NCI-H460 (cell line): Measurements from ENCODE around the gene SOCS3. TPM values are rescaled to one million over a fixed set of nuclear protein-coding genes. Genes with fewer than 3 reads are reported as not detected.
A peak's percentile ranks its signal among the peaks of the same experiment; 100 is the strongest.

ENCODE experiments used
- DNase-seq: peaks from one replicate; pipeline ENCODE4 v3.0.0-alpha.2; 2016; ENCODE audit warnings: low read depth; ENCODE audit errors: extremely low read depth
- polyA plus RNA-seq: library from polyadenylated mRNA; depleted of rRNA; stranded (reverse); fragments of >200 nt; gene quantifications from 2 replicates; pipeline ENCODE4 v1.2.3, GENCODE V29; 2014; cell fraction: nucleus; rRNA removed
- total RNA-seq: library from RNA; depleted of rRNA; stranded (reverse); fragments of >200 nt; shearing (Covaris generic); gene quantifications from 2 replicates; pipeline ENCODE4 v1.2.3, GENCODE V29; 2014; rRNA removed

SOCS3 gene, protein sequence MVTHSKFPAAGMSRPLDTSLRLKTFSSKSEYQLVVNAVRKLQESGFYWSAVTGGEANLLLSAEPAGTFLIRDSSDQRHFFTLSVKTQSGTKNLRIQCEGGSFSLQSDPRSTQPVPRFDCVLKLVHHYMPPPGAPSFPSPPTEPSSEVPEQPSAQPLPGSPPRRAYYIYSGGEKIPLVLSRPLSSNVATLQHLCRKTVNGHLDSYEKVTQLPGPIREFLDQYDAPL
- 404 and 479 TPM in 2 replicates for total RNA-seq
- 239 and 275 TPM in 2 replicates for polyA plus RNA-seq

- peak; percentile 98 for DNase-seq
Observed at GRCh38 chr17:78359997-78360370, at the start of gene SOCS3. SOCS3 (minus strand) TSS chr17:78360077; CDS start chr17:78359095, 982 bp downstream.

DNA sequence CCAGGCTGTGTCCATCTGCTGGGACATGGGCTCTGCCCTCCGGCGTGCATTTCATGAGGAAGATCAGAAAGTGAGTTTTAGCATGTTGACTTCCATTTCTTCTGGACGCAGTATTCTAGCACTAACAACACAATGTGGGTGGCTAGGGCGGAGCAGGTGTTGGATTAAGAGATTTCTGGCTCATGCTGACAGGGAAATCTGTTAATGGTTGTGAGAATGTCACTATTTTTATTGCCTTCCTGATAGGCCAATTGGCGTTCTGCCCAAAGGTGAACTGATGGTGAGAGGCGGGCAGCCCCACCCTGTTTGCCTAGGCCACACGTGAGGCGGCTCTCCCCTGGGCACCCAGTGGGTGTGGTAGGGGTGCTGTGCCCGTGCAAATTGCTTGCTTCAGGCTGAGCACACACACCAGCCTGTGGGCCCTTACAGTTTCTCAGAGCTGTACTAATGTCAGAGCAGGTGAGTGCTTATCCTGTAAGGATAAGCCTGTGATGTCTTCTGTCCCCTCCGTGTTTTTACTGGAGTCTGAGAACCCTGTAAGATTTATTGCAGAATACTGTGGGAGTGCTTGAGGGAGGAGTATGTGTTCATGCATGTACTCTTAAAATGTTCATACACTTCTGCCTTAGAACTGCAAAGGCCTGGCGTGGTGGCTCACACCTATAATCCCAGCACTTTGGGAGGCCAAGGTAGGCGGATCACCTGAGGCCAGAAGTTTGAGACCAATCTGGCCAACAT is 49.5 kb upstream of the SOCS3 start:
- DNase-seq: no peak

DNA sequence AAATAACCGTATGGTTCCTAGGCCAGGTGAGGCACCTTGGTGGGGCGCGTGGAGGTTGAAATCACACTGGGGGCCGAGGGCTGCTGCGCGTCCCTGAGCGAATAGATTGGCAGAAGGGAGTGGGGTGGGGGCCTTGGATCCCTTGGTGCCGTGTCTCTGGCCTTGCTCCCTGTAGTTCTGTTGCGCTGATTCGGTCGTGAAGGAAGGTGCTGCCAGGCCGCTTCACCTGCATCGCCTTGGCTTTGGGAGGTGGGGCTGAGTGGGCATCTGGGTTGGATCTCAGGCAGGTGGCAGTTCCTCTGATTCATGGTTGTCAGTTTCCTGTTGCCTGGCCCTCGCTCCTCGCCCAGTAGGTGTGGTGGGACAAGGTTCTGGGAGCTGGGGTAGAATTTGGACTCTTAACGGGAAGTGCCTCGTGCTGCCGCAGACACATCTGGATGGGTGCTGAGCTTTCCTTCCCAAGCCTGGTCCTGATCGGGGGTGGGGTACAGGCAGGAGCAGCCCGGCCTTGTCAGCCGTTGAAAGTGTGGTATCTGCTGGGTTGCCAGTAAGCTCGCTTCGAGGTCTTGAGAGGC is 48.7 kb upstream of the SOCS3 start:
- no peak for DNase-seq

DNA sequence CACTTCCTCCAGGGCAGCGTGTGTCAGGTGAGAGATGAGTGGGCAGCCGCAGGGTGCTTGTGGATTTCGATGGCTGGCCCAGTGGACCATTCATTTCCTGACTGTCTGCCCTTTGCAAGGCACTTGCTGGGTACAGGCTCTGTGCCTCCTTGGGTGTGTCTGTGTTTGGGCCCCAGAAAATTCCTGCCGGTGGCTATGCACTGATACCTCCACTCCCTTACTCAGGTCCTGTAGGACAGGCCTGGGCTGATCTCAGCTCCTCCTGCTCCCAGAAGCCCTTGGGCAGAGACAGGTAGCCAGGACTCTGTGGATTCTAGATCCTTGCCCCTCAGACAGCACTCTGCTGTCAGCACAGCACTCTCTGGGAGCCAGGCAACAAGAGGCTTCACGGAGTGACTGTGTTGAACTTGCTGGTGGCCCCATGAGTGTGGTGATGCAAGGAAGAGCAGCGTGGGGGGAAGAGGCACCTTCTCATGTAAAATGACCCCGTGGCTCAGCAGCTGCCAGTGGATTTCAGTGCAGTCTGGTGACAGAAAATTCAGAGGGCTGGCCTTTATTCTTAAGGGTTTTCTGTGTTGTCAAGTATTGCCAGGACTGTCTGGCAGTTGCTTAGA is 47.6 kb upstream of the SOCS3 start:
- DNase-seq: no peak

DNA sequence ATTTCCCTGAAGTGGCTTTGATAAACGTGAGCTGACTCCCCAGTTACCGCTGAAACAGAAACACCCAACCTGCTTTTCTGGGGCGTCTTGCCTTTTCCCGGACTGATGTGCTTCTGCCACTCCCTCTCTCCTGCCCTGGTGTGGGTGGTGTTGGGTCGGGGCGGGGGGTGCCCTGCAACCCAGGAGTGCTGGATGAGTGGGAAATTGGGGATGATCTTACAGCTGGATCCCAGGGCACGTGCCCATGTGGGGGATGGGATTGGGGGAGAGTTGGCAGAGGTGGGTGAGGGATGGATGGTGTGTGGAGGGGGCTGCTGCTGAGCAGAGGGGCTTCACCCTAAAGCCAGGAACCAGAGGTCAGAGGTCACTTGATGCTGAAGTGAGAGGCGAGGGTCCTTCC is 47.0 kb upstream of the SOCS3 start:
- no peak for DNase-seq

DNA sequence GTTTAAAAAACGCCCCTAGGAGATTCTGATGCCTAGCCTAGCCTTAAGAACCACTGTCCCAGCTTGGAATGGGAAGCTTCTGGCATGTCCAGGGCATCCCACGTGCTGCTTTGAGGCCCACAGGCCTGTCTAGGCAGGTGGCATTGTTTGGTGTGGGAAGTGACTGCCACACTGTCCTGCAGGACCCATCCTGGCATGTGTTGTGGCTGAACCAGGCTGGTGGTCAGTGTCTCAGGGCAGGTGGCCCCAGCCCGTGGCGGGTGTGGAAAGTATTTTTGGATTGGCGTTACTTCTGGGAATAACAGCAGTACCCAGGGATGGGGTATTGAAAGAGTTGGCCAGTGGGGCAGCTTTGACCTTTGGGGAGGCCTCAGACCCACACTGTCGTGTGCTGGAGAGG is 46.5 kb upstream of the SOCS3 start:
- no peak for DNase-seq

- no peak for DNase-seq
Observed at GRCh38 chr17:78403822-78404221, 43.9 kb upstream of the SOCS3 start.

- DNase-seq: no peak
Observed at GRCh38 chr17:78401891-78402290, 42.0 kb upstream of the SOCS3 start.

- DNase-seq: no peak
Observed at GRCh38 chr17:78401246-78401645, 41.4 kb upstream of the SOCS3 start.

GRCh38 chr17:78400581-78401240 is 40.8 kb upstream of the SOCS3 start:
- no peak for DNase-seq

DNA sequence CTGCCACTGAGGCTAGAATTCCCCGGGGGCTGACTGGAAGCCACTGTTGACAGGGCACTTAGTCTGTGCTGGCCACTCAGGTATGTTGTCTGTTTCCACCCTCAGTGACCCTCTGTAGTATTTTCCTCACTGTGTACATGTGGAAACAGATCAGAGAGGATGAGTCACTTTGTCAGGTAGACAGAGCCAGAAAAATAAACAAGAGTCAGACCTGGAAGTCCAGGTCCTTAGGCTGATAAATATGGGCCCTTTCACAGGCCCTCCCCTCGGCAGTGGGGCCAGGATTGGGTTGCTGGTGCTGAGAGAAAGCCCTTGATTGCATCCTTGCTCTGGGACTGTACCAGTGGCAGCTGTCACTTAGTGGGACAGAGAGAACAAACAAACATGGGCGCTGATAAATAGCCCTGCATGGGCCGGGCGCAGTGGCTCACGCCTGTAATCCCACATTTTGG is 39.8 kb upstream of the SOCS3 start:
- no peak for DNase-seq

DNA sequence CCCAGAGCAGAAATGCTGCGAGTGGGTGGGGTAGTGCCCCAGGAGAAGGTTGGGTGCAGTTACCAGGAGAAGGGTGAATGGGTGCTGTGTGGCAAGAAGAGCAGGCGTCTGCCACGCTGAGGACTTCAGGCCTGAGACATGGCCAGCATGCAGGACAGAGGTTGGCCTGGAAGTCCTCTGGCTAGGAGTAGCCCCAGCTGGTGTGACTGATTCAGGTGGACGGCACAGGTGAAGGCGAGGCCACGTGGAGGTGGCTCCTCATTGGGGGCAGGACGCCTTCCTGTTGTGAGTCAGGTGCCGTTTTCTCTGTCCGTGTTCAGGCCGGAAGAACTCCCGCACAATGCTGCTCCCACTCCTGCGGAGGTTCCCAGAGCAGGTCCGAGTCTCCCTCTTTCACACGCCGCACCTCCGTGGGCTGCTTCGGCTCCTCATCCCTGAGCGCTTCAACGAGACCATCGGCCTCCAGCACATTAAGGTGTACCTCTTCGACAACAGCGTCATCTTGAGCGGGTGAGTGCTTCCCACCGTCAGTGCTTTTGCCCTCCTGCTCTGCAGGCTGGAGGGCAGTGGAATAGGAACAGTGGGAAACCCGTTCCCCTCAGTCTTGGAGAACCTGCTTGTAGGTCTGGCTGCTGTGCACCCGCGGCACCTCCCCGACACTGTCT is 39.3 kb upstream of the SOCS3 start:
- DNase-seq: no peak

DNA sequence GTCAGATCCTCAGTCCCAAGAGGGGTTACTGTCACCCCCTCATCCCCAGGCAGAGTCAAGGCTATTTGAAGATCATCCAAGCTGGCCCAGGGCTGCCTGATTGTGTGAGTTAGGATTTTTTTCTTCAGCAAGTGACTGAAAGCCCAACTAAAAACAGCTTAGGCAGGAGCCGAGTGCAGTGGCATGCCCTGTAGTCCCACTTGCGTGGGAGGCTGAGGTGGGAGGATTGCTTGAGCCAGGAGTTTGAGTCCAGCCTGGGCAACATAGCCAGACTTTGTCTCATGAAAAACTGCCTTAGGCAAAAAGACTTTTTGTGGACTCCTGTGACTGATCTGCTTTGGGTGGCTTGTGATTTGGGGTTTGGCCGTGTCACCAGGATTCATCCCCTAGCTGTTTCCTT is 38.5 kb upstream of the SOCS3 start:
- no peak for DNase-seq

DNA sequence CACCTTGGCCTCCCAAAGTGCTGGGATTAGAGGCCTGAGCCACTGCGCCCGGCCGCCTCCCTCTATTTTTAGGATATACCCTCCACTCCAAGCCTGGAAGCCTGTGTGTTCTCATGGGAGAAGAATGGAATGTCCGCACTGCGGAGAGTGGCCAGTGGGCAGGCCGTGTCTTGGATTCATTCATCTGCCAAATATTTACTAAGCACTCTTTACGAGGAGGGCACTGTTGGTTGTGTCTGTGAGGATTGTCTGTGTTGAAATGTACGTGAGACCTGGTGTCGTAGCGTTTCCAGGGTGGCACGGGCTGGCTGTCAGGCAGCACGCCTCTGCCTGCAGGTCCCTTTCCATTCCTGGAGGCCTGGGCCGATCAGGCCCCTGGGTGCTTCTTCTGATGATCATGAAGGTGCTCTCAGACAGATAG is 37.8 kb upstream of the SOCS3 start:
- no peak for DNase-seq

DNA sequence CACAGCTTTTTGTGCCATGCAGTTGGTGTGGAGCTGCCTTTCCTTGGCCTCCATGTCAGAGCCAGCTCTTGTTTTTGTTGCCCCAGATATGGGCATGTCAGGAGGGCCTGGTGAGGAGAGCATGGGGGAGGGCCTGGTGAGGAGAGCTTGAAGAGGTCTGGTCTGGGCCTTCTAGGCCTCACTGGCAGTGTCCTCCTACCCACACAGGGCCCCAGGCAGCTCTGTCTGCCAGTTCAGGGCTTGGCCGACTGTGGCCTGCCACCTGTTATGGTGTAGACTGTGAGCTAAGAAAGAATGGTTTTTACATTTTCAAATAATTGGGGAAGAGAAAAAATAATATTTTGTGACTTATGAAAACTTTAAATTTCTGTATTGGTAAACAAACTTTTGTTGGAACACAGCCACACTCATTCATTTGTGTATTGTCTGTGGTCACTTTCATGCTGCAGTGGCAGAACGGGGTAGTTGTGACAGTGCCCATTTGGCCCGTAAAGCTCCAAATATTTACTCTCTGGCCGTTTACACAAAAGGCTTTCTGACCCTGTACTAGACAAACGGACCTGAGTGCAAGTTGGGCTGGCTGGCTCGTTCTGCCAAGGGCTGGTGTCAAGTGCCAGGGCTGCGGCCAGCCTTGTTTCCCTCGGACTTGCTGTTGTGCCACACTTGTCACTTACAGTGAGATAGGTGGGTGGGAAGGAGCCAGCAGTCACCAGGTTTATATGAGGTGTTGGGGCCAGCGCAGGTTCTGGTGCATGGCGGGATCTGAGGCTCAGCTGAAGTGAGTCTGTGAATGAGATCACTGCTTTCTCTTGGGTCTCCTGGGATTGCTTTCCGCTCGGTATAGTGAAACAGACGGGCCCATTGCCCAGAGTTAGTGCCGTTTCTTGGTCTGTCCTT is 36.8 kb upstream of the SOCS3 start:
- DNase-seq: no peak

- no peak for DNase-seq
Observed at GRCh38 chr17:78395155-78395554, 35.3 kb upstream of the SOCS3 start.

DNA sequence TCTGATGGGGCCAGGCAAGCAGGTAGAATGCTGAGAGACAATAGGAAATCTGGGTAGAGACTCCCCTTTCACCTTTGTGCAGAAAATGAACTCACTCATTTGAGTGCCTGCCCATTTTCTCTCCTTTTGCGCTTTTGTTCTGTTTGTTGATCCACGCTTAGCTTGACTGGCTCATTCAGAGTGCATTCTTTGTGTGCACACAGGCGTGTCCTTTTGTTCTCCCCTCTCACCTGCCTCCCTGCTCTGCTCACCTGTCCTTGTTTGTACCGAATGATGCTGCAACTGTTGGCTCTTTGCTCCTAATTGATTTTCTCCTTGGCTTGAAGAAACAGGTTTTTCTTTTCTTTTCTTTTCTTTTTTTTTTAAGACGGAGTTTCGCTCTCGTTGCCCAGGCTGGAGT is 34.3 kb upstream of the SOCS3 start:
- no peak for DNase-seq

GRCh38 chr17:78393575-78393974 is 33.7 kb upstream of the SOCS3 start:
- no peak for DNase-seq

GRCh38 chr17:78392295-78392694 is 32.4 kb upstream of the SOCS3 start:
- no peak for DNase-seq
